ENCODE measurements around the gene ST3GAL5.

- TF ChIP-seq CTCF (conservative IDR thresholded peaks at IDR 0.05; ENCODE audit: low read length) (no peak), EZH2phosphoT487 (IDR thresholded peaks at IDR 0.05; ENCODE audit: borderline replicate concordance, low read depth, low read length) (no peak)
Observed at GRCh38 chr2:85911097-85911496, 22.3 kb upstream of the ST3GAL5 start.

All from OCI-LY7 (cell line).